Measurements from ENCODE around the gene APCDD1L.

APCDD1L gene

GRCh38 chr20:58555078-58555765, 40.0 kb upstream of the APCDD1L start:
- Histone ChIP-seq H3K79me1 (ENCODE audit: low read length) (no peaks in the 10 kb centered on the region), H3K4me3 (ENCODE audit: low read length) (no peak overlapping the region), H3K4ac (ENCODE audit: low read depth, low read length) (no peak overlapping the region), H4K5ac (ENCODE audit: low read length) (no peak overlapping the region), H3K36me3 (ENCODE audit: control insufficient read depth, insufficient read depth, low read length) (no peaks in the 10 kb centered on the region), H2BK15ac (replicated peaks; ENCODE audit: low read depth) (no peak overlapping the region), H3K4me1 (ENCODE audit: control insufficient read depth, low read depth, low read length) (no peaks in the 10 kb centered on the region), H3K56ac (ENCODE audit: low read length) (no peak overlapping the region), H3K27me3 (ENCODE audit: insufficient read depth, low read length, poor library complexity) (no peaks in the 10 kb centered on the region), H3K79me2 (ENCODE audit: control insufficient read depth, insufficient read depth, low read length) (no peaks in the 10 kb centered on the region), H2AK5ac (ENCODE audit: low read length) (no peak overlapping the region), H3K23ac (ENCODE audit: low read length) (no peak overlapping the region), H3K27ac (ENCODE audit: low read depth, low read length) (no peak overlapping the region), H4K8ac (ENCODE audit: low read depth, low read length) (no peak overlapping the region), H3K18ac (ENCODE audit: low read length) (no peak overlapping the region), H3K4me2 (ENCODE audit: low read length) (no peak overlapping the region), H2BK5ac (ENCODE audit: low read length) (no peak overlapping the region), H2BK120ac (ENCODE audit: low read depth, low read length) (no peak overlapping the region), H3K9ac (ENCODE audit: low read length) (no peak overlapping the region)
- WGBS (ENCODE audit: extremely low coverage, insufficient coverage, low lambda C conversion rate), result no CpG with 5 or more reads among the region's 3 CpGs
- DNase-seq, result no peak

- Histone ChIP-seq H3K79me1 (ENCODE audit: low read length) (no peaks in the 10 kb centered on the region), H4K5ac (ENCODE audit: low read length) (no peak overlapping the region), H3K79me2 (ENCODE audit: control insufficient read depth, insufficient read depth, low read length) (no peaks in the 10 kb centered on the region), H4K8ac (ENCODE audit: low read depth, low read length) (no peak overlapping the region), H3K4ac (ENCODE audit: low read depth, low read length) (no peak overlapping the region), H3K27me3 (ENCODE audit: insufficient read depth, low read length, poor library complexity) (no peaks in the 10 kb centered on the region), H3K4me1 (ENCODE audit: control insufficient read depth, low read depth, low read length) (no peaks in the 10 kb centered on the region), H3K18ac (ENCODE audit: low read length) (no peak overlapping the region), H3K23ac (ENCODE audit: low read length) (no peak overlapping the region), H3K36me3 (ENCODE audit: control insufficient read depth, insufficient read depth, low read length) (no peaks in the 10 kb centered on the region), H2BK5ac (ENCODE audit: low read length) (no peak overlapping the region), H2BK15ac (replicated peaks; ENCODE audit: low read depth) (no peak overlapping the region), H3K4me3 (ENCODE audit: low read length) (no peak overlapping the region), H2AK5ac (ENCODE audit: low read length) (no peak overlapping the region), H3K27ac (ENCODE audit: low read depth, low read length) (no peak overlapping the region), H3K4me2 (ENCODE audit: low read length) (no peak overlapping the region), H3K9ac (ENCODE audit: low read length) (no peak overlapping the region), H3K56ac (ENCODE audit: low read length) (no peak overlapping the region), H2BK120ac (ENCODE audit: low read depth, low read length) (no peak overlapping the region)
- WGBS (ENCODE audit: extremely low coverage, insufficient coverage, low lambda C conversion rate), result no CpG with 5 or more reads among the region's 3 CpGs
- DNase-seq, result no peak
Measured at GRCh38 chr20:58554541-58554940, 39.3 kb upstream of the APCDD1L start.

DNA sequence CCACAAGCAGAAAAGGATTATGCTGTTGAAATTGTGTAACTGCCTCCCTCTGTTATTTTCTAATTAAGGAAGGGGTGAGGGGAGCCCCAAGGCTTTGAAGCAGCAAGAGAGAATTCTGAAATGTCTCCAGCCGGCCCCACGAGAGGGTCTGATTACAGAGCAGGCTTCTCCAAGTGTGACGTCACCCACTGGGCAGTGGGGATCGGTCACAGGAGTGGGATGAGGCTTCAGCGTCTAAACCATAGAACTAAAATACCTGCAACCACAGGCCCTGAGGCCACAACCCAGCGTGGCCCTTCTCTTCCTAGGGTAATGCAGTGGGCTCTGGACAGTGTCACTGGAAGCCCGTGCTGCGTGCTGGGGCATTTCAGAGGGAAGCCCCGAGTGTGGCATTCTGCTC, 38.6 kb upstream of the APCDD1L start:
- H3K27ac ChIP-seq (ENCODE audit: low read depth, low read length), result no peak overlapping the region
- WGBS (ENCODE audit: extremely low coverage, insufficient coverage, low lambda C conversion rate), result no CpG with 5 or more reads among the region's 9 CpGs
- no peak for DNase-seq

GRCh38 chr20:58553166-58553696, 38.0 kb upstream of the APCDD1L start:
- Histone ChIP-seq H3K36me3 (ENCODE audit: control insufficient read depth, insufficient read depth, low read length) (no peaks in the 10 kb centered on the region), H3K27me3 (ENCODE audit: insufficient read depth, low read length, poor library complexity) (no peaks in the 10 kb centered on the region), H2AK5ac (ENCODE audit: low read length) (no peak overlapping the region), H4K5ac (ENCODE audit: low read length) (no peak overlapping the region), H2BK15ac (replicated peaks; ENCODE audit: low read depth) (no peak overlapping the region), H3K23ac (ENCODE audit: low read length) (no peak overlapping the region), H3K4me2 (ENCODE audit: low read length) (no peak overlapping the region), H3K56ac (ENCODE audit: low read length) (no peak overlapping the region), H3K79me1 (ENCODE audit: low read length) (no peaks in the 10 kb centered on the region), H3K18ac (ENCODE audit: low read length) (no peak overlapping the region), H3K4me1 (ENCODE audit: control insufficient read depth, low read depth, low read length) (no peaks in the 10 kb centered on the region), H2BK5ac (ENCODE audit: low read length) (no peak overlapping the region), H3K4me3 (ENCODE audit: low read length) (no peak overlapping the region), H3K79me2 (ENCODE audit: control insufficient read depth, insufficient read depth, low read length) (no peaks in the 10 kb centered on the region), H3K4ac (ENCODE audit: low read depth, low read length) (no peak overlapping the region), H3K9ac (ENCODE audit: low read length) (no peak overlapping the region), H3K27ac (ENCODE audit: low read depth, low read length) (no peak overlapping the region), H2BK120ac (ENCODE audit: low read depth, low read length) (no peak overlapping the region), H4K8ac (ENCODE audit: low read depth, low read length) (no peak overlapping the region)
- DNase-seq, result no peak
- no CpG with 5 or more reads among the region's 2 CpGs for WGBS (ENCODE audit: extremely low coverage, insufficient coverage, low lambda C conversion rate)

More for the DNA sequence above, 38.6 kb upstream of the APCDD1L start:
- H3K4me2 ChIP-seq (ENCODE audit: low read length), result no peak overlapping the region
- H4K5ac ChIP-seq (ENCODE audit: low read length), result no peak overlapping the region
- H2BK15ac ChIP-seq (replicated peaks; ENCODE audit: low read depth), result no peak overlapping the region
- H3K36me3 ChIP-seq (ENCODE audit: control insufficient read depth, insufficient read depth, low read length), result no peaks in the 10 kb centered on the region
- H3K18ac ChIP-seq (ENCODE audit: low read length), result no peak overlapping the region
- H3K56ac ChIP-seq (ENCODE audit: low read length), result no peak overlapping the region
- H2AK5ac ChIP-seq (ENCODE audit: low read length), result no peak overlapping the region
- no peak overlapping the region for H4K8ac ChIP-seq (ENCODE audit: low read depth, low read length)
- no peaks in the 10 kb centered on the region for H3K79me1 ChIP-seq (ENCODE audit: low read length)
- no peak overlapping the region for H3K9ac ChIP-seq (ENCODE audit: low read length)
- no peak overlapping the region for H3K4ac ChIP-seq (ENCODE audit: low read depth, low read length)
- H3K4me1 ChIP-seq (ENCODE audit: control insufficient read depth, low read depth, low read length), result no peaks in the 10 kb centered on the region
- H3K79me2 ChIP-seq (ENCODE audit: control insufficient read depth, insufficient read depth, low read length), result no peaks in the 10 kb centered on the region
- no peaks in the 10 kb centered on the region for H3K27me3 ChIP-seq (ENCODE audit: insufficient read depth, low read length, poor library complexity)
- H2BK5ac ChIP-seq (ENCODE audit: low read length), result no peak overlapping the region
- no peak overlapping the region for H3K4me3 ChIP-seq (ENCODE audit: low read length)
- H3K23ac ChIP-seq (ENCODE audit: low read length), result no peak overlapping the region
- H2BK120ac ChIP-seq (ENCODE audit: low read depth, low read length), result no peak overlapping the region

DNA sequence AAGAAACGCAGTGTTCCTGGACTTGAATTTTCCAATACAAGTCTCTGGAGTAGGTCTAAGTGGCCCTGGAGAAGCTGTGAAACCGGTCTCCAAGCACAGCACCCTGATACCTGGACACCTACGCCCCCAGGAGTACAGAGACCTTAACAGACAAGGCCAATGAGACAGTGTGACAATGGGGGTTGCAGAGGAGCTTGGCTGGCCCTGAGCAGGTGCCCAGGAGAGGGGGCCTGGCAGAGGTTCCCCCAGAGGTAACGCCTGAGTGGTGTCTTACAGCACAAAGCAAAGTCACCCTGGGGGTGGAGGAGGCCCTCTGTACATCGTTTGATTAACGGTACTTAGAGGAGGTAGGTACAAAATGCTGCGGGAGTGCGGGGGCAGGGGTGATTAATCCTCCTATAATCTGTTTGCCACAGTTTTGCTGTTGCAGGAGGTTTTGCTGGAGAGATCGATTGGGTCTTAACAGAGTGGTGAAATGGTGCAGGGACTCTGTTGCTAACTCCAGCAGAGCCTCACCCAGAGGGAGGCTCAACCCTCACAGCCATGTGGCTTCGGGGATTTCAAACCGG, 37.3 kb upstream of the APCDD1L start:
- Histone ChIP-seq H3K36me3 (ENCODE audit: control insufficient read depth, insufficient read depth, low read length) (no peaks in the 10 kb centered on the region), H2AK5ac (ENCODE audit: low read length) (no peak overlapping the region), H3K18ac (ENCODE audit: low read length) (no peak overlapping the region), H3K4me1 (ENCODE audit: control insufficient read depth, low read depth, low read length) (no peaks in the 10 kb centered on the region), H3K4ac (ENCODE audit: low read depth, low read length) (no peak overlapping the region), H3K27ac (ENCODE audit: low read depth, low read length) (no peak overlapping the region), H3K79me2 (ENCODE audit: control insufficient read depth, insufficient read depth, low read length) (no peaks in the 10 kb centered on the region), H4K5ac (ENCODE audit: low read length) (no peak overlapping the region), H2BK5ac (ENCODE audit: low read length) (no peak overlapping the region), H2BK15ac (replicated peaks; ENCODE audit: low read depth) (no peak overlapping the region), H3K4me3 (ENCODE audit: low read length) (no peak overlapping the region), H3K79me1 (ENCODE audit: low read length) (no peaks in the 10 kb centered on the region), H3K9ac (ENCODE audit: low read length) (no peak overlapping the region), H3K4me2 (ENCODE audit: low read length) (no peak overlapping the region), H3K56ac (ENCODE audit: low read length) (no peak overlapping the region), H3K23ac (ENCODE audit: low read length) (no peak overlapping the region), H3K27me3 (ENCODE audit: insufficient read depth, low read length, poor library complexity) (no peaks in the 10 kb centered on the region), H4K8ac (ENCODE audit: low read depth, low read length) (no peak overlapping the region), H2BK120ac (ENCODE audit: low read depth, low read length) (no peak overlapping the region)
- WGBS (ENCODE audit: extremely low coverage, insufficient coverage, low lambda C conversion rate), result no CpG with 5 or more reads among the region's 11 CpGs
- DNase-seq, result no peak

Data from mesendoderm (in vitro differentiated cells).